Measurements from ENCODE around the gene AGPS. TPM values are rescaled to one million over a fixed set of nuclear protein-coding genes. Genes with fewer than 3 reads are reported as not detected.
A peak's percentile ranks its signal among the peaks of the same experiment; 100 is the strongest.
"Not testable (repeated sequence)": the region's sequence is repeated elsewhere in the genome, so short reads cannot be mapped to it uniquely, and the experiment has no call there.

Gene AGPS
- total RNA-seq, 1 donor from 2014 or later = 44.2 TPM

- ATAC-seq = no peak
- intact Hi-C loops (cut with DNase I) = no loop called here
- no peak for DNase-seq (ENCODE audit: low spot score)
Observed at GRCh38 chr2:177538323-177538722, 145.8 kb downstream of the AGPS start.

- intact Hi-C loops (cut with DNase I) = no loop called here
- no peak for DNase-seq (ENCODE audit: low spot score)
- no peak for ATAC-seq
Observed at GRCh38 chr2:177540283-177540682, 147.7 kb downstream of the AGPS start.

GRCh38 chr2:177541258-177541991 is 148.9 kb downstream of the AGPS start:
- intact Hi-C loops (cut with DNase I) = no loop called here
- no peak for ATAC-seq
- DNase-seq (ENCODE audit: low spot score) = no peak

GRCh38 chr2:177542396-177542795 is 149.8 kb downstream of the AGPS start:
- ATAC-seq (no peak), DNase-seq (ENCODE audit: low spot score) (no peak)
- intact Hi-C loops (cut with DNase I) = no loop called here

GRCh38 chr2:177543007-177543760 is 150.6 kb downstream of the AGPS start:
- peak; percentile 83 for ATAC-seq
- intact Hi-C loops (cut with DNase I) = no loop called here

GRCh38 chr2:177545143-177545542 is 152.6 kb downstream of the AGPS start:
- ATAC-seq = no peak
- intact Hi-C loops (cut with DNase I) = no loop called here
- DNase-seq (ENCODE audit: low spot score) = no peak

More at GRCh38 chr2:177543007-177543760, 150.6 kb downstream of the AGPS start:
- peak; percentile 65 for DNase-seq (ENCODE audit: low spot score)

GRCh38 chr2:177545981-177546585 is 153.5 kb downstream of the AGPS start:
- ATAC-seq (no peak), DNase-seq (ENCODE audit: low spot score) (no peak)
- intact Hi-C loops (cut with DNase I) = no loop called here

- DNase-seq (ENCODE audit: low spot score) (no peak), ATAC-seq (no peak)
- intact Hi-C loops (cut with DNase I) = no loop called here
Observed at GRCh38 chr2:177547122-177547521, 154.5 kb downstream of the AGPS start.

GRCh38 chr2:177547772-177548171 is 155.2 kb downstream of the AGPS start:
- intact Hi-C loops (cut with DNase I) = no loop called here
- ATAC-seq = no peak
- no peak for DNase-seq (ENCODE audit: low spot score)

GRCh38 chr2:177548636-177549035 is 156.1 kb downstream of the AGPS start:
- DNase-seq (ENCODE audit: low spot score) (no peak), ATAC-seq (no peak)
- intact Hi-C loops (cut with DNase I) = no loop called here

GRCh38 chr2:177549171-177549570 is 156.6 kb downstream of the AGPS start:
- DNase-seq (ENCODE audit: low spot score) = no peak
- ATAC-seq = no peak
- intact Hi-C loops (cut with DNase I) = no loop called here

GRCh38 chr2:177550264-177551200 is 158.0 kb downstream of the AGPS start:
- intact Hi-C loops (cut with DNase I) = no loop called here
- no peak for ATAC-seq

GRCh38 chr2:177551360-177551759 is 158.8 kb downstream of the AGPS start:
- ATAC-seq; intact Hi-C loops (cut with DNase I); DNase-seq (ENCODE audit: low spot score): not testable (repeated sequence)

More at GRCh38 chr2:177550264-177551200, 158.0 kb downstream of the AGPS start:
- no peak for DNase-seq (ENCODE audit: low spot score)

- DNase-seq (ENCODE audit: low spot score) (peak; percentile 63), ATAC-seq (no peak)
- intact Hi-C loops (cut with DNase I) = no loop called here
Observed at GRCh38 chr2:177551989-177552421, 159.4 kb downstream of the AGPS start.

- ATAC-seq (peak; percentile 98), DNase-seq (ENCODE audit: low spot score) (peak; percentile 90)
- intact Hi-C loops (cut with DNase I) = no loop called here
Observed at GRCh38 chr2:177552422-177553175, 160.0 kb downstream of the AGPS start.

GRCh38 chr2:177553176-177553884 is 160.8 kb downstream of the AGPS start:
- ATAC-seq = peak; percentile 27
- no peak for DNase-seq (ENCODE audit: low spot score)
- intact Hi-C loops (cut with DNase I) = no loop called here

GRCh38 chr2:177554365-177554764 is 161.8 kb downstream of the AGPS start:
- intact Hi-C loops (cut with DNase I) = no loop called here
- DNase-seq (ENCODE audit: low spot score) (no peak), ATAC-seq (no peak)

GRCh38 chr2:177556153-177556552 is 163.6 kb downstream of the AGPS start:
- no peak for DNase-seq (ENCODE audit: low spot score)
- intact Hi-C loops (cut with DNase I) = no loop called here
- no peak for ATAC-seq
